Measurements from ENCODE around the gene FUT2.
"Not testable (repeated sequence)": the region's sequence is repeated elsewhere in the genome, so short reads cannot be mapped to it uniquely, and the experiment has no call there.

GRCh38 chr19:48718106-48718505 is 22.3 kb downstream of the FUT2 start:
- TF ChIP-seq HSF1 (IDR thresholded peaks at IDR 0.05; ENCODE audit: low read depth, low read length); CREB1 (IDR thresholded peaks at IDR 0.05; ENCODE audit: low read depth); NRF1 (conservative IDR thresholded peaks at IDR 0.05; ENCODE audit: low read depth, low read length); ZSCAN29 (IDR thresholded peaks at IDR 0.05); SUZ12 (IDR thresholded peaks at IDR 0.05; ENCODE audit: unreplicated experiment); CTCF (IDR thresholded peaks at IDR 0.05 in 2 of 3, conservative IDR thresholded peaks at IDR 0.05 in 1 of 3; ENCODE audit: control insufficient read depth in 2 of 3, extremely low read depth in 1 of 3, insufficient read depth in 1 of 3, low read depth in 3 of 3, low read length in 3 of 3); RBBP5 (conservative IDR thresholded peaks at IDR 0.05); CEBPZ (IDR thresholded peaks at IDR 0.05; ENCODE audit: low read depth, low read length); EGR1 (IDR thresholded peaks at IDR 0.05; ENCODE audit: borderline replicate concordance in 1 of 2, low read depth in 2 of 2, low read length in 2 of 2); CREM (IDR thresholded peaks at IDR 0.05; ENCODE audit: low read depth): not testable (repeated sequence)

Data from GM12878 (cell line).